Epithelial cell of esophagus (primary cell): ENCODE data around the gene TSEN54.
"Not testable (repeated sequence)": the region's sequence is repeated elsewhere in the genome, so short reads cannot be mapped to it uniquely, and the experiment has no call there.

ENCODE experiments used
- DNase-seq: peaks from one replicate; pipeline ENCODE4 v3.0.0; 2010; ENCODE audit warnings: low read depth
- H3K4me3 ChIP-seq: 2 replicates; pipeline ENCODE4 v1.5.1; 2011; ENCODE audit warnings: mild to moderate bottlenecking, low read length, control low read depth
- TF ChIP-seq, protein P1 (sequence below): IDR thresholded peaks from 2 replicates; pipeline ENCODE4 v1.5.1; 2011; ENCODE audit warnings: low read depth, mild to moderate bottlenecking, low read length, control low read depth, inconsistent platforms; ENCODE audit not compliant: insufficient read depth; ENCODE audit errors: missing control alignments

Gene TSEN54

DNA sequence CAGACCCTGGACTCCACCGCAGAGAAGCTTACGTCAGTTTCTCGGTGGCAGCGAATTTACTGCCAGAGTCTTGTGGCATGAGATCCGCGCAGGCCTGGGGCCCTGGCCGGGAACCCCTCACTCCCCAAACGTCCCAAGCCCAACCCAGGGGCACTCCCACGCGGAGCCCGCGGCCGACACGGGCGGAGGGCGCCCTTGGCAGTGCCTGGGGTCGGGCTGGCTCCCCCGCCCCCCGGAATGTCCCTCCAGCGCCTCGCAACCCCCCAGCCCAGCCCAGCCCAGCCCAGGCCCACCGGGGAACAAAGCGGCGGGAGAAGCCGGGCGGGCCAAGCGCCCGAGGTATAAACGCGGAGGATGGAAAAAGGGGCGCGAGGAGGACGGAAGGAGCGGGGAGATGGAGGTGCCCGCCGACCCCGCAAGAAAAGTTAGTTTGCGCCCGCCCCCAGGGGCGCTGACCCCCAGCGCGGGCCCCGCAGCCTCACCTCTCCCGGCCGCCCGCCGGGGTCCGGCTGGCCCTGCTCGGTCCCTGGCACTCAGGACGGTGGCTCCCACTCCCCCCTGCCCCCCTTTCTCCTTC is 1.3 kb upstream of the TSEN54 start:
- TF ChIP-seq, protein P1, sequence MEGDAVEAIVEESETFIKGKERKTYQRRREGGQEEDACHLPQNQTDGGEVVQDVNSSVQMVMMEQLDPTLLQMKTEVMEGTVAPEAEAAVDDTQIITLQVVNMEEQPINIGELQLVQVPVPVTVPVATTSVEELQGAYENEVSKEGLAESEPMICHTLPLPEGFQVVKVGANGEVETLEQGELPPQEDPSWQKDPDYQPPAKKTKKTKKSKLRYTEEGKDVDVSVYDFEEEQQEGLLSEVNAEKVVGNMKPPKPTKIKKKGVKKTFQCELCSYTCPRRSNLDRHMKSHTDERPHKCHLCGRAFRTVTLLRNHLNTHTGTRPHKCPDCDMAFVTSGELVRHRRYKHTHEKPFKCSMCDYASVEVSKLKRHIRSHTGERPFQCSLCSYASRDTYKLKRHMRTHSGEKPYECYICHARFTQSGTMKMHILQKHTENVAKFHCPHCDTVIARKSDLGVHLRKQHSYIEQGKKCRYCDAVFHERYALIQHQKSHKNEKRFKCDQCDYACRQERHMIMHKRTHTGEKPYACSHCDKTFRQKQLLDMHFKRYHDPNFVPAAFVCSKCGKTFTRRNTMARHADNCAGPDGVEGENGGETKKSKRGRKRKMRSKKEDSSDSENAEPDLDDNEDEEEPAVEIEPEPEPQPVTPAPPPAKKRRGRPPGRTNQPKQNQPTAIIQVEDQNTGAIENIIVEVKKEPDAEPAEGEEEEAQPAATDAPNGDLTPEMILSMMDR: no peak
- peak; percentile 29 for DNase-seq
- peak overlapping the region; percentile 67 for H3K4me3 ChIP-seq

DNA sequence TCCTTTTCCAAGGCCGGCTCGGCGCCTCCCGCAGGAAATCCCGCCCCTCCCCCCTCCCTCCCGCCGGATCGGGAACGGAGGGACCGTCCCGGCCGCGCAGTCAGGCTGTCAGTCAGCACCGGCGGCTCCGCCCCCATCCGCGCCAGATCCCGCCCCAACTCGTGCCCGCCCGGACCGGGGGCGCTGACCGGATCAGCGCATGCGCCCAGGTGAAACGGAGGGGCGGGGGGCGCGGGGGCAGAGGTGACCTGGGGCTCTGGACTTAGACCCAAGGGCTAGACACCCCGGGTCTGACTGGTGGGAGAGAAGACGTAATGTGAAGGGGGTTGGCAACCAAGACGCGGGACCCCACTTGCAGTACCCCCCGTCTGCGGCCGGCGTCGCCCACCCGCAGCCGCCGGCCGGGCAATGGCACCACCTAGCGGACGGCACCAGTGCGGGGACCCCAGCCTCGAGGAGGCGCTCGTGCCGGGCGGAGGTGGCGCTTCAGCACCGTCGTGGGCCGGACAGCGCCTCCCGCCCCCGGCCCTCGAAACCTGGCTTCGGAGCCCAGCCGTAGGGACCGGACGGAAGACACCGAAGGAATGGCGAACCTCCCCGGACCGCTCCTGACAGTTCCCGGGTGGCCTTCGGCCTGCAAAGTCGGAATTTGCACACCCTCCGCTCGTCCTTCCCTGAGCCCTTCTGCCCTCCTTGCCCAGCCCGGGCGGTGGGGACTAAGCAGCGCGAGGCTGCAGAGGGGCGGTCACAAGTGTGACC is 653 bp upstream of the TSEN54 start, which contains the start of gene CASKIN2:
CASKIN2 (minus strand) TSS at position 42 of the 759 bp plus-strand sequence. CDS start 1,733 bp downstream, outside the sequence.
- TF ChIP-seq, protein P1: peak; percentile 62
- H3K4me3 ChIP-seq: peak within 1 kb of the TSS; percentile 67

DNA sequence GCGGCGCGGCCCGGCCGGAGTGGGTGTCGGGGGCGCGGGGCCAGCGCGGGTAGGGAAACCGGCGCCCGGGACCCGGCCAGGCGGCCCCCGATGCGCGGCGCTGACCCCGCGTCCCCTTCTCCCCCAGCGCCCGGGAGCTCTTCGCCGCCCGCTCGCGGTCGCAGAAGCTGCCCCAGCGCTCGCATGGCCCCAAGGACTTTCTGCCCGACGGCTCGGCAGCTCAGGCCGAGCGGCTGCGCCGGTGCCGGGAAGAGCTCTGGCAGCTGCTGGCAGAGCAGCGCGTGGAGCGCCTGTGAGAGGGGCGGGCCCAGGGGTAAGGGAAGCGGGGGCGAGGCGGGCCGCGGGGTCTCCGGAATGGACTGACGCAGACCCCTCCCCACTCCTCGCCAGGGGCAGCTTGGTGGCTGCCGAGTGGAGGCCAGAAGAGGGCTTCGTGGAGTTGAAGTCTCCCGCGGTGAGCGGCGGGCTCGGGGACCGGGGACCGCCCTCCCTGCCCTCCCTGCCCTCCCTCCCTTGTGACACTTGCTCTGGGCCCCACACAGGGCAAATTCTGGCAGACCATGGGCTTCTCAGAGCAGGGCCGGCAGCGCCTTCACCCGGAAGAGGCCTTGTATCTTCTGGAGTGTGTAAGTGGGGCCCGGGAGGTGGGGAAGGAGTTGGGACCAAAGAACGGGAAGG is 430 bp downstream of the TSEN54 start:
- peak overlapping the region; percentile 70 for H3K4me3 ChIP-seq
- TF ChIP-seq, protein P1: no peak
- no peak for DNase-seq

More for the DNA sequence above, 653 bp upstream of the TSEN54 start, which contains the start of gene CASKIN2:
- DNase-seq: peak; percentile 93

DNA sequence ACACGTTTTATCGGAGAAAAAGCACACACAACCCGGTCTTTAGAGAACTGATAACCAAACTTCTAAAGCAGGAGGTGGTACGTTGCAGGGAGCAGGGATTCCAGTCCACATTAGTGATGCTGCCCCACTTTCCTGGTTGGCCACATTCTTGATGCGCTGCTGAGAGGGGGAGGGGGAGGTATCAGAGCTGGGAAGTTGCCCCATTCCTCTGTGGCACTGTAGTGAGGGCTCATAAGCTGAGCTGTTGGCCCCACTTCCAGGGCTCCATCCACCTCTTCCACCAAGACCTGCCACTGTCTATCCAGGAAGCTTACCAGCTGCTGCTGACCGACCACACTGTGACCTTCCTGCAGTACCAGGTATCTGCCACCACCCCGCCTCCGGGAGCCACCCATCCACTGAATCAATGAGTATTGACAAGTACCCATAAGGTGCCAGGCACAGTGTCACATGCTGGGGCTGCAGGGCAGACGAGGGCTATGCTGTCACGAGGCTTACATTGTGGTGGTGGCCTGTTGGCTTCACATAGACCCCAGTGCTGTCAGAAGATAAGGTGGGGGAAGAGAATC is 1.1 kb downstream of the TSEN54 start:
- TF ChIP-seq, protein P1: peak; percentile 15
- peak; percentile 33 for DNase-seq
- H3K4me3 ChIP-seq: peak overlapping the region; percentile 70

DNA sequence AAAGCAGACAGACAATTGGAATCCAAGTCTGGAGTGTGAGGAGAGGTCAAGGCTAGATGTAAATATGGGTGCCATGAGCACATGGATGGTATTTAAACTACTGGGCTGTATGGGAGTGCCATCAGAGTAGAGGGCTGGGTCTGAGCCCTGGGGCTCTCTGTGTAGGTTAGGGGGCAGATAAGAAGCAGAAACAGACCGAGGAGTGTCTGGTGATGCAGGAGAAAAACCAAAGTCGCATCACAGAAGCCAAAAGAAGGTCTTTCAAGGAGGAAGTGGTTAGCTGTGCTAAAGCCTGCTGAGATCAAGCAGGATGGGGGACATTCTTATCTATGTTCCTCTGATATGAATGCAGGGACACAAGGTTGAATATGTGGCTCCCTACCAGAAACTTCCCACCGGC is 1.9 kb downstream of the TSEN54 start:
- DNase-seq: no peak
- no peak overlapping the region for H3K4me3 ChIP-seq
- TF ChIP-seq, protein P1: no peak

DNA sequence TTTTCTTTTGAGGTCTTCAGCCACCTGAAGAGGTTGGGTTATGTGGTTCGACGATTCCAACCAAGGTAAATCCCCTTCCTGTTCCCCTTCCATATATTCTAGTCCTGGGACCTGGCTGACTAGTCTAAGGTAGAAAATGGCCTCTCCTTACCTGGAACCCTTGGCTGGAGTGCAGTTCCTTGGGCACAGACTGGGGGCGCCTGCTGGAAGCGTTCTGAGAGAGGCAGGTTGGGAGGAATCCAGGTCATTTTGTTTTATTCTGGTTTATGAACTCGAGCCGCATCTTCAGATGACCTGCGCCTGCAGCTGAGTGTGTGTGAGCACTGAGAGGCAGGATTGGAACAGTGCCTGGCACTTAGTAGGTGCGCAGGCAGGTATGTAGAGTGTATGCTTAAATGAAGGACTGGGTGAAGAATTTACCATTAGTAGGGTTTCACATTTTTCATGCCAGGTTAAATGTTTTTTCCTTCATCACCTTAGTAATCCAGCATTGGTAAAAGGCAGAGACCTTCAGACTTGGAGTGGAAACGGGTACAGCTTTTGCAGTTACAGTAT is 2.7 kb downstream of the TSEN54 start:
- no peak overlapping the region for H3K4me3 ChIP-seq
- DNase-seq: no peak
- TF ChIP-seq, protein P1: no peak

DNA sequence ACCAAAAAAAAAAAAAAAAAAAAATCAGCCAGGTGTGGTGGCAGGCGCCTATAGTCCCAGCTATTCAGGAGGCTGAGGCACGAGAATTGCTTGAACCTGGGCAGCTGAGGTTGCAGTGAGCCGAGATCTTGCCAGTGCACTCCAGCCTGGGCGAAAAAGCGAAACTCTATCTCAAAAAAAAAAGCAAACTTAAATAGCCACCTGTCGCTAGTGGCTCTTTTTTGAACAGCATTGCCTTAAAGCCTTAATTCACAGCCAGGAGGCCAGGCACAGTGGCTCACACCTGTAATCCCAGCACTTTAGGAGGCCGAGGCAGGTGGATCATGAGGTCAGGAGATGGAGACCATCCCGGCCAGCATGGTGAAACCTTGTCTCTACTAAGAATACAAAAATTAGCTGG is 4.1 kb downstream of the TSEN54 start:
- not testable (repeated sequence) for H3K4me3 ChIP-seq, DNase-seq
